KMS-11 (cell line): ENCODE results near the gene EVA1C.
"Not testable (repeated sequence)": the region's sequence is repeated elsewhere in the genome, so short reads cannot be mapped to it uniquely, and the experiment has no call there.

Experiments used
- H2AFZ ChIP-seq: fragments of 200-600 bp; sonication (generic); 2 replicates; pipeline ENCODE4 v1.6.1; 2016; ENCODE audit warnings: antibody characterized with exemption, mixed run types, low read depth
- H3K27ac ChIP-seq: fragments of 200-600 bp; sonication (generic); 2 replicates; pipeline ENCODE4 v1.6.1; 2016; ENCODE audit warnings: mild to moderate bottlenecking, mixed run types
- H3K27me3 ChIP-seq: fragments of 200-600 bp; sonication (generic); 2 replicates; pipeline ENCODE4 v1.6.1; 2017; ENCODE audit warnings: mild to moderate bottlenecking, low read depth, mixed run types, moderate library complexity; ENCODE audit not compliant: insufficient read depth
- H3K36me3 ChIP-seq: fragments of 200-600 bp; sonication (generic); 2 replicates; pipeline ENCODE4 v1.6.1; 2017; ENCODE audit warnings: mild to moderate bottlenecking, mixed run types; ENCODE audit not compliant: insufficient read depth
- H3K4me1 ChIP-seq: fragments of 200-600 bp; sonication (generic); 2 replicates; pipeline ENCODE4 v1.6.1; 2016; ENCODE audit warnings: mild to moderate bottlenecking, low read depth, mixed run types; ENCODE audit not compliant: poor library complexity, severe bottlenecking
- H3K4me2 ChIP-seq: fragments of 200-600 bp; sonication (generic); 2 replicates; pipeline ENCODE4 v1.7.0; 2016; ENCODE audit warnings: mild to moderate bottlenecking, mixed run types
- H3K4me3 ChIP-seq: fragments of 200-600 bp; sonication (generic); IDR thresholded peaks from 2 replicates; pipeline ENCODE4 v1.6.1; 2017; ENCODE audit warnings: low read depth, low read length, mixed read lengths; ENCODE audit not compliant: insufficient read depth
- H3K79me2 ChIP-seq: fragments of 200-600 bp; sonication (generic); 2 replicates; pipeline ENCODE4 v1.6.1; 2016; ENCODE audit warnings: low read depth, mixed run types; ENCODE audit not compliant: insufficient read depth
- H3K9ac ChIP-seq: fragments of 200-600 bp; sonication (generic); 2 replicates; pipeline ENCODE4 v1.6.1; 2016; ENCODE audit warnings: mild to moderate bottlenecking, mixed run types
- H4K20me1 ChIP-seq: fragments of 200-600 bp; sonication (generic); 2 replicates; pipeline ENCODE4 v1.6.1; 2016; ENCODE audit warnings: mild to moderate bottlenecking, mixed run types; ENCODE audit not compliant: insufficient read depth
- CTCF ChIP-seq: fragments of 200-600 bp; sonication (generic); conservative IDR thresholded peaks from 2 replicates; pipeline ENCODE4 v1.6.1; 2017; ENCODE audit warnings: low read depth, mild to moderate bottlenecking, antibody characterized with exemption, low read length, moderate library complexity, mixed read lengths

The EVA1C gene

DNA sequence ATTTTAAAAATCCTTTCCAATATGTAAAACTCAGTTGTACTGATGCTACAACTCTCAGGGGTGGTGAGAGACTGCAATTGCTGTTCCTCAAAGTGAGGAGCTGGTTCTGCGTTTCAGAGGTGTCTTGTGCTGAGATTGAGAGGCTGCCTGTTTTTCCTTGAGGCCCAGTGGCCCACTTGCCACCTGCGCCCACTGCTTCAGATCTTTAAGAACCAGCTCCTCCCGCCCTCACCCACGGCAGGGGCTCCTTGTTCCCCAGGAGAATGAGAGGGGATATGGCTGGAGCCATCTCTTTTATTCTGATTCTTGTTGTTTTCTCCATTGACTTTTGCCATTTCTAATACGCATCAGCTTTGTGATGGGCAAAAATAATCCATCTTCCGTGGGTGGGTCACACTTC, 45.5 kb downstream of the EVA1C start:
- Histone ChIP-seq H3K36me3 (no peaks in the 10 kb centered on the region), H3K4me2 (no peak overlapping the region), H2AFZ (no peak overlapping the region), H3K79me2 (no peaks in the 10 kb centered on the region), H3K4me3 (no peak overlapping the region), H3K27me3 (no peaks in the 10 kb centered on the region), H3K27ac (no peak overlapping the region), H3K4me1 (no peaks in the 10 kb centered on the region), H3K9ac (no peak overlapping the region), H4K20me1 (no peaks in the 10 kb centered on the region)
- TF ChIP-seq CTCF: no peak

DNA sequence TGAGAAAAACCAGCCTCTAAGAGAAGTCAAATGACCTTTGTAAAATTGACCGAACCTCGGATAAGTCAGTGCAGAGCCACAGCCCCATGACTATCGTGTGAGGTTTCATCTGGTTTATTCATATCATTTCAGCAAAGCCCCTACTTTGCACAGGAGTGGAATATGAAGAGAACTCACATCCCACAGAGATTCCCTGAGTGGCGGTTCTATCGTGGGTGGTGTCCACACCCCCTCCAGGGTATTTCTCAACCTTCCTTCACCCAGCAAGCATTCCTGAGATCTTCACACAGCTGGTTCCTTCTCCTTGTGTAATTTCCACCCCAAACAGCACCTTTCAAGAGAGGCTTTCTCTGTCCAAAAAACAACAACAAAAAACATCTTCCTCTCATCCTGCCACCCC, 47.5 kb downstream of the EVA1C start:
- H3K4me1 ChIP-seq: no peaks in the 10 kb centered on the region
- no peak for TF ChIP-seq CTCF
- H3K9ac ChIP-seq: no peak overlapping the region
- H3K36me3 ChIP-seq: no peaks in the 10 kb centered on the region
- no peak overlapping the region for H2AFZ ChIP-seq
- no peaks in the 10 kb centered on the region for H4K20me1 ChIP-seq
- no peak overlapping the region for H3K4me2 ChIP-seq
- H3K79me2 ChIP-seq: no peaks in the 10 kb centered on the region
- no peaks in the 10 kb centered on the region for H3K27me3 ChIP-seq
- no peak overlapping the region for H3K4me3 ChIP-seq
- H3K27ac ChIP-seq: no peak overlapping the region

DNA sequence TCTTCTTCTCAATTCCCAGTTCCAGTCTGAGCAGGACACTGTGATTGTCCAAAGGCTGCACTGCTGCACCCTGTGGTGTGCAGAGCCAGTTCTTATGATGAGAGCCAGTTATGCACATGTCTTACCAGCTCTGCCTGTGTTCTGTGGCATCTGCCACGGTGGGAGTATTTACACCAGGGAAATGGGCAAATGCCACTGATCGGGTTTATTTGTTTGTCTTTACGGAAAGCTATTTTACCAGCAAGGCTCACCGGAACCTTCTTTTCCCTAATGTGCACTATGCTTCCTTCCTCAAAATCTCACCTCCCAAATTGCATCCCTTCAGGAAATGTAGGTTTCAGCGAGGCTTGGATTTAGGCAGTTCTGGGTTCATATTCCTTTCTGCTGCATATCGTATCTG, 49.0 kb downstream of the EVA1C start:
- Histone ChIP-seq H3K79me2 (no peaks in the 10 kb centered on the region), H2AFZ (no peak overlapping the region)
- no peak for TF ChIP-seq CTCF

DNA sequence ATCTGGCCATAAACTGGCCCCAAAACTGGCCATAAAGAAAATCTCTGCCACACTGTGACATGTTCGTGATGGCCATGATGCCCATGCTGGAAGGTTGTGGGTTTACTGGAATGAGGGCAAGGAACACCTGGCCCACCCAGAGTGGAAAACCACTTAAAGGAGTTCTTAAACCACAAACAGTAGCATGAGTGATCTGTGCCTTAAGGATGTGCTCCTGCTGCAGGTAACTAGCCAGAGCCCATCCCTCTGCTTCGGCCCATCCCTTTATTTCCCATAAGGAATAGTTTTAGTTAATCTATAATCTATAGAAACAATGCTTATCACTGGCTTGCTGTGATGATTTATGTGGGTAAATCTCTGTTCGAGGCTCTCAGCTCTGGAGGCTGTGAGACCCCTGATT, 50.1 kb downstream of the EVA1C start:
- H3K36me3 ChIP-seq, H3K9ac ChIP-seq, H2AFZ ChIP-seq, H3K27me3 ChIP-seq, H3K4me3 ChIP-seq, H3K4me2 ChIP-seq, H3K79me2 ChIP-seq, H3K4me1 ChIP-seq, H4K20me1 ChIP-seq, H3K27ac ChIP-seq: not testable (repeated sequence)

More for the DNA sequence above, 49.0 kb downstream of the EVA1C start:
- H3K9ac ChIP-seq: no peak overlapping the region
- H3K27ac ChIP-seq: no peak overlapping the region
- H3K27me3 ChIP-seq: no peaks in the 10 kb centered on the region
- H3K4me2 ChIP-seq: no peak overlapping the region
- no peaks in the 10 kb centered on the region for H3K4me1 ChIP-seq
- H3K4me3 ChIP-seq: no peak overlapping the region
- H3K36me3 ChIP-seq: no peaks in the 10 kb centered on the region
- H4K20me1 ChIP-seq: no peaks in the 10 kb centered on the region

DNA sequence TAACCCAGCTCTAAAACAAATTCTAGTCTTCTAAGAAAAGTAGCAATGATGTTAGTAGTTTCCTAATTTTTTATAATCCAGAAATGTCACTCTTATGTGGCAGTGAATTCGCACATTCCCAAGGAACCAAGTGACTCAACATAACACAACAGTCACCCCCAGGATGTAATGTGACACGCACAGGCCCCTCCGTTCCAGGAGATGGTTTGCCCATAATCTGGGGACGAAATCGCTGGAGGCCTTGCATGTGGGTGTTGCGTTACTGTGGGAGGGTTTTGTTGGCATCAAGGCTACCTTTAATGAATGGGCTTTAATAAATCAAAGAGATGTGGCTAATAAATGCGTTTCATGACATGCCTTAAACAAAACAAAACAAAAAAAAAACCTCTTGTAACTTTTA, 50.9 kb downstream of the EVA1C start:
- no peak for TF ChIP-seq CTCF
- H3K4me1 ChIP-seq: no peaks in the 10 kb centered on the region
- H3K36me3 ChIP-seq: no peaks in the 10 kb centered on the region
- no peak overlapping the region for H3K4me3 ChIP-seq
- H3K9ac ChIP-seq: no peak overlapping the region
- no peaks in the 10 kb centered on the region for H4K20me1 ChIP-seq
- H3K27me3 ChIP-seq: no peaks in the 10 kb centered on the region
- no peak overlapping the region for H3K27ac ChIP-seq
- no peak overlapping the region for H2AFZ ChIP-seq
- H3K4me2 ChIP-seq: no peak overlapping the region
- H3K79me2 ChIP-seq: no peaks in the 10 kb centered on the region
